ENCODE data around the gene BMX.

Gene BMX

DNA sequence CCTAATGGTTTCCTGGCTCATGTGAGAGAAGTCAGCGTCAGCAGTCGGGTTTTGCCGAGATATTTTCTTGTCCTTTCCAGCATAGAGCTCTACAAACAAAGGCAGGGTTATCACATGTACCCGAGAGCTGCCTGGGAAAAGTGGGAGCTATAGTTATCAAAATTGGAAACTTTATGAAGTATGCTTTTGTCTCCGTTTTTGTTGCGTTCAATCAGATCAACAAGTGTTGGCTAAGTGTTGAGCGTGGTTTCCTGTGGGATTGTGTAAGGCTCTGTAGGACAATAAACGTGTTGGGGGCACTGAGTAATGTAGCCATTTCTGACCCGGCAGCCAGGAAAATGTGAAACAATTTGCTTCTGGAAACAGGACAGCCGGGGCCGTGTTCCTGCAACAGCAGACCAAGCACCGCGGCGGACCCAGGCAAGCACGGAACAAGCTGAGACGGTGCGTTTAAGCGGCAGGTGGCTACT lies at the start of gene BMX:
Gene BMX (plus strand): TSS at position 311 of the 470 bp plus-strand sequence. CDS start 7,547 bp downstream, outside the sequence.
- DNase-seq (ENCODE audit: low read depth, low spot score) = no peak

DNA sequence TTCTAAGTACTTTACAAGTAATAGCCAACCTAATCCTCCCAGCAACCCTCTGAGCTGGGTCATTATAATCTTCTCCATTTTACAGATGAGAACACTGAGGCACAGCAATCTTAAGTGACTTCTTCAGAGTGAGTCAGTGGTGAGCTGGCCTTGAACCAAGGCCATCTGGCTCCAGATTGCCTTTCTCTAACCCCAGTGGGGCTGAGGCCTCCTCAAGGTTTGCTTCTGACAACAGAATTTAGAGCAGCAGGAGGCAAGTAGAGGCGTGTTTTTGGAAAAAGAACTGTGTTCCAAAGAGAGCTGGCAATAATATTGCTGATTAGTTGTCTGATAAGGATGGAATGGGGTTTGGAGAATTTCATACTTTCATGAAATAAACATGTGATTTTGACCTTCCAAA lies 48.7 kb upstream of the BMX start:
- no peak for DNase-seq (ENCODE audit: low read depth, low spot score)

DNA sequence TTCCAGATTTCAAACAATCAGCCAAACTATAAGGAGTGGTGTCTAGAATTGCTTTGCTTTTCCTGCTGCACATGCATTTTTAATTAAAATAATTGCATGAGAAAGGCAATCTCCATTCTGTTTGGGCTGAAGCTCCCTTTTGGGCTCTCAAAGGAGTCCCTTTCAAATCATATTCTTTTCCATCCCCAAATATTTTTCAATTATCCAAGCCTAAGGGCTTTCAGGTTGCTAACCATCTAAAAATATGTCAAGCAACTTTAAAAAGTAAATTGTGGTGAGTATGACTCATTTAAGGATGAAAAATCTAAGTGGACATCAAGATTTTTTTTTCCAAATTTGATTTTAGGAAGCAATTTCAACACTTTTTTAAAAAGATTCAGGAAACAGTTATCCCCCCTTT lies 35.9 kb upstream of the BMX start:
- no peak for DNase-seq (ENCODE audit: low read depth, low spot score)

DNA sequence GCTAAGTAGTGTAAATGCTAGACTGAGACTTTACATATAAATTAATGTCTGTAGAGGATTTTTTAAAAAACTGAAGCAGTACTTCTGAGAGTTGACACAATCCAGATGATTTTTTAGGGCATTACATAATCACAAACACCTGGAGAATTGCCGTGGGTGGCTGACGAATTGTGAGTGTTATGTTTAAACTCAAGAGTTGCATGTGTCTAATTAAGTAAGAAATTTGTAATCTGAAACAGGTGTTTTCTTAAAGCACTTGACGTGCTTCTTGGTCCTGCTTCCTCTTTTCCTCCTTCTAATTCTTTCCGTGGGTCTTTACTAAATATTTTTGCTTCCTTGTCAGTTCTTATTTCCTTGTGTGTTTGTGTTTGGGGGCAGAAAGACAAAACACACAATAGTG lies 35.3 kb upstream of the BMX start:
- no peak for DNase-seq (ENCODE audit: low read depth, low spot score)

DNA sequence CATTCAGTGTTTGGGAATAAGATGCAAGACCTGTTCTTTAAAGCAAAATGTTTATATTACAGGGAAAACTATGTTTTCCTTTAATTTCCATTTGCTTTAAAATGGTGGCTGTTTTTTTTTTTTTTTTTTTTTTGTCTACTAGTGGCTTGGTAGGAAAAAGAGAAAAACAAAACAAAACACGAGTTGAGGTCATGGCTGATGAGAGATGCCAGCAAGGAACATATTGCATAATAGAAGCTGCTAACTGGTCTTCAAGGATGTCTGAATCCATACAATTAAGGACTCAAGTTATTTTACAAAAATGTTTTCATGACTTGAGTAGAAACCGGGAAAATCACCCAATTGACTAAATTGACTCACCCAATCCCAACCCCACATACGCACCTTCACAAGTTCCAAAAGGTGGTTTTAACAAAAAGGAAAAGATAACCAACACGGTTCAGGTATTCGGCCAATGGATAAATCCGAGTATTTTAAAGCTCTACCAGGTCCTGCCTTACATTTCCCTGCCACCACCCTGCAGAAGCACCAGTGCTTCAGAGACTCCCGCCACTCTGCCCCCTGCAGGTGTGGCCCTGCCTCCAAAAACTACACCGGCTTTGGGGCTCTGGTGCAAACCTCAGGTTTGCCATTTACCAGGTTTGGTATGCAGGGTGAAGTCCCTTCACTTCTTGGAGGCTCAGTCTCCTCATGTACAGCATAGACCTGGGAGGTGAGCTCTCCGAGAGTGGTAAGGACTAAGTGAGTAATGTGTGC lies 34.5 kb upstream of the BMX start:
- no peak for DNase-seq (ENCODE audit: low read depth, low spot score)

DNA sequence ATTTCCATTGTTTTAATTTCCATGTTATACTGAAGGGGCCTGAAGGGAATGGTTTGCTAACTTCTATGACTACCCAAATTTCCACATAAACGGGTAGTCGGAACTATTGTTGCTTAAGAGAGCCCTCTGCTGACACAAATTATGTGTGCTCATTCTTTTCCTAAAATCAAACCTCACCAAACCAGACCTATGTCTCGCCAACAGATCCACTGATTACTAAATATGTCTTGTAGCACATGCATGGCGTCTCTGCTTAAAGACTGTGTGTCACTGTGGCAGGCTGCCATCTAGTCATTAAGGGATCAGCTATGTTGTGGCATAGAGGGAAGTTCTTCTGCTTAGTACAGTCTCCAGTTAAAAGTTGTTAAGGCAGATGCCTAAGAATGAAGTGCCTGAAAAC lies 32.6 kb upstream of the BMX start:
- DNase-seq (ENCODE audit: low read depth, low spot score) = no peak

DNA sequence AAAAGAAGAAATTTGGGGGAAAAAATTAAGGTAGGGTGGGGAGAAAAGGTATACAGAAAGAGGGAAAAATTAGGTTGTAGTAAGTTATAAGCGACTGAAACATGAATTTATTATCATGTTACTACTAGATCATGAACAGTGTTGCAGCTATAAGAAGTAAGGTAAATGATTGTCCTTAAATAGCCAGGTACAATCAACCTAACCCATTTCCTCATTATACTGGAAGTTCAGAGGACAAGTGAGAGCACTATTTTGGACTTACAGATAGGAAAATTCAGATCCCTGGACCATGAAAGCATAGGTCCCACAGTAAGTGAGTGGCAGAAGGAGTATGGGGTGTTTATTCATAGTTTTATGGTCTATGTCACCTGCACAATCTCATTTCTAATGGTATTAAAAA lies 31.0 kb upstream of the BMX start:
- DNase-seq (ENCODE audit: low read depth, low spot score) = no peak

DNA sequence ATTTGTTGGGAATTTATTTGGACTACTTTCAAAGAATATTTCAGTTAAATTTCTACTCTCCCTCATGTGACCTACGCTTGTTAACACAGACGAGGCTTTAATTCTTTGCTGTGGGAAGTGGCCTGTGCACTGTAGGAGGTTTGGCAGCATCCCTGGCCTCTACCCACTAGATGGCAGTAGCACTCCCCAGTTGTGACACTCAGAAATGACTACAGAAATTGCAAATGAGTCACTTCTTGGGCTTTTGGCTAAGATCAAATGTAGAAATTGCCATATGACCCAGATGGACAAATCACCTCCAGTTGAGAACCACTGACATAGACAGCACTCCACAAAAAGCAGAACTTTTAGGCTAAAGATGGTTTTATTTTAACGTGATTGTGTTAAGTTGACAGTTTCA lies 29.6 kb upstream of the BMX start:
- DNase-seq (ENCODE audit: low read depth, low spot score) = peak; percentile 20

DNA sequence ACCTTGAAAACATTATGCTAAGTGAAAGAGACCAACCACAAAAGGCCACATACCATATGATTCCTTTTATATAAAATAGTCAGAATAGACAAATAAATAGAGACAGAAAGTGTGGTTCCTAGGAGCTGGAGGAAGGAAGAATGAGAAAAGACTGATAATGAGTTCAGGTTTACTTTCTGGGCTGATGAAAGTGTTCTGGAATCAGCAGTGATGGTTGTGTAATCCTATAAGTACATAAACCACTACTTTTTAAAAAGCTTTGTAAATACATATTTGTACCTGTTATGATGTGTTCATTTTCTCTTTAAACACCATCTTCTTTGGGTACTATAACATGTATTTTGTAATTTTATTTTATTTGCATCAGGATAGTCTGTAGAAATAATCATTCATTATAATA lies 28.1 kb upstream of the BMX start:
- no peak for DNase-seq (ENCODE audit: low read depth, low spot score)

DNA sequence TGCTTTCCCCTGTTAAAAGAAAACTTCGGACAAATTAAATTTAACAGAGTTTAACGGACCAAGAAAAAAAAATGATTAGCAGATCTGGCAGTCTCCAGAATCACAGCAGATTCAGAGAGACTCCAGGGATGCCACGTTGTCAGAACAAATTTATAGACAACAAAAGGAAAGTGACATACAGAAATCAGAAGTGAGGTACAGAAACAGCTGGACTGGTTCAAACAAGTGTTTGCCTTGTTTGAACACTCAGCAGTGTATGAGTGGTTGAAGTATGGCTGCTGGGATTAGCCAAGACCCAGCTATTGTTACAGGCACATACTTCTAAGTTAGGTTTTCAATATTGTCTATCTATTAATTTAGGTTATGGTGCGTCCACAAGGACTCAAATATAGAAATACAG lies 26.6 kb upstream of the BMX start:
- no peak for DNase-seq (ENCODE audit: low read depth, low spot score)

DNA sequence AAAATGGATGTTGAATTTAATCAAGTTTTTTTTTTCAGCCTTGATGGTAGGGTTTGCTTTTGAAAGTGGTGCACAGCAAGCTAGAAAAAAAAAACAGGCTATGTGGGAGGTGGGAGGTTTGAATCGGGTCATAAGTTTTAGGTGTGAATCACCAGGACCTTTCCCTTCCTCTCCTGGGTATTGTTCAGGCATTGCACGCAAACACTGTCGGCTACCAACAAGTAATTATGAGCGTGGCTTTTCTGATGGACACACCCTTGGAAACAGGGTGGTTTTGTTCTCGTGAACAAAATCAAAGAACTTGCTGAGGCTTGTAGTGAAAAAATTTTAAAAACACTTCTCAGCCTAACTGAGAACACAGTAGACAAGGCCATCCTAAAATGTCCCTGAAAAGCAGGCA lies 25.6 kb upstream of the BMX start:
- DNase-seq (ENCODE audit: low read depth, low spot score) = no peak

DNA sequence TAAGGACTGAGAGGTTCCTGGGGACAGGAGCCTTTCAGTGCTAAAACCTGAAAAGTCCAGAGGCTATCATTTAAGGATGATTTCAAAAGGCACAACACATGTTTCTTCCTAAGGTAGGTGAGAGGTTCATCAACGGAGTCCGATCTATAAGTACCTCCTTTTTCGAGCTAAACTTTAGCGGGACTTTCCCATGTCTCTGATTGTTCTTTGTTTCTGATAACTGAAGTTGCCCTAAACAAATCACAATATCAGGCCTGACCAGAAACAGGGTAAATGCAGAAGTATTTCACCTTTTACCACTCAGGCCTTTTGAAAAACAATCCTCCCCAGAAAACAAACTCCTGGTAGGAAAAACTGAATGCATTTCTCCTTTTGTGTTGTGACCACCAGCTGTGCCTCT lies 25.1 kb upstream of the BMX start:
- DNase-seq (ENCODE audit: low read depth, low spot score) = no peak

DNA sequence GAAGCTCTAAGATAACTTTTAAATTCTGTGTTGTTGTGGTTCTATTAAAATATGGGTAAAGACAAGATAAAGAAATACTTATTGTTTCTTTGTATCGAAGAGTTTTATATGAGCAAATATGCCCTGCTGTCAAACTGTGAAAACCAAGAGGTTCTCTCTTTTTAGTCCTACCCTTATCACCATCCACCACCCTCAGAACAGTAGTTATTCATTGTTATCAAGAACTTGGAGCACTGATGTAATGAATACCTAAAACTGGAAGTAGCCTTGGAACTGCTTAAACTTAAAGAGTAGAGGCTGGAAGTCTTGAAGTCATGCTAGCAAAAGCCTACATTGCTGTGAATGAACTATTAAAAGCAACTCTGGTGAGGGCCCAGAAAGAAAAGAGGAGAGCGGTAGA lies 16.7 kb upstream of the BMX start:
- no peak for DNase-seq (ENCODE audit: low read depth, low spot score)

DNA sequence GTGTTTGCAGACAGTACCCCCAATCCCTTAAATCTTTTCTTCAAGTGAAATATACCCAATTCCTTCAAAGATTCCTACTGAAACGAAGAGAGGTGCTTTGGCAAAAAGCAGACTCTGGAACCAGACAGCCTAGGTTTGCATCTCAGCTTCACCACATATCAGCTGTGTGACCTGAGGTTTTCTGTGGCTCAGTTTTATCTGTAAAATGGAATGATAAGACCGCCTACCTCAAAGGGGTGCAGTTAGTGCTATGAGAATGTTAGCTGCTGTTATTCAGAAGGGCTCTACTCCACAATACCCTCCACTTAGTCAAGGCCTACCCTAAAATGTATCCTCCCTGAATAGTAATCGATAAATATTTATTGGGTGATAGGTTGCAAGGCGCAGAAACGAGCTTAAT lies 8.1 kb upstream of the BMX start:
- DNase-seq (ENCODE audit: low read depth, low spot score) = no peak

DNA sequence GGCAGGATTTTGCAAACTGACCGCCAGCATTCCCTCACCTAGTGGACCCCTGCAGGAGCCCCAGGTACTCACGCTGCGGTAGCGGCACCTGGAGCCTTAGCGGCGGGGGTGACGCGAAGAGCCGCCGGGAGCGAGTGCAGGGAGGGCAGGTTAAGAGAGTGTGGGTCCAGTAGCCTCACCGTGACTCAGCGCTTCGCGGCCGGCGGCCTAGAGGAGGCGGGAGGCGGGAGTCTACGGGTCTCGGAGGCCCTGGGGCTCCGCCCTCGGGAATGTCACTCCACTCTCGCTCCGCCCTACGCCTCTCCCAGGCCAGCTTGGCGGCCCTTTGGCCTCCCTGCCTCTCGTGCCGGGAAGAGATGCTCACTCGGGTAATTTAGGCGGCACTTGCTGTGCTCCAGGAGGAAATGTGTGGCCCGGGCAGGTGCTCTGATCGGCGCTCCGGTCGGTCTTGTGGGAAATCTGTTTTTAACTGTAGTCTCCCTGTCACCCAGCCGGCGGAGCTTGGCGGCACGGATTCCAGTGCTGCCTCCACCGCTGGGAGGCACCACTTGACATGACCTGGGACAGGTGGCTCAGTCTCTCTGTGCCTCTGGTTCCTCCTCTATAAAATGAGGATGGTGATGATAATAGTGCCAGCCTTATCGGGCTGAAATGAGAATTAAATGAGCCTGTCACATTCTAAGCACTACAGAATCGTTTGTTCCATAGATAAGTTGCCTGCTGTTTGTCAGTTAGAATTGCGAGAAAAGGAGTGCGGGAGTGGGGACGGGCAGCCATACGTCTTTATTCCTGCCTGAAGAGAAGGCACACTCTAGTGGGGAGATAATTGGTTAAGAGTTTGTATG lies 7.3 kb upstream of the BMX start, which contains the start of gene PIR:
Gene PIR (minus strand): TSS at position 216 of the 845 bp plus-strand sequence. CDS start 2,076 bp downstream, outside the sequence.
- no peak for DNase-seq (ENCODE audit: low read depth, low spot score)

DNA sequence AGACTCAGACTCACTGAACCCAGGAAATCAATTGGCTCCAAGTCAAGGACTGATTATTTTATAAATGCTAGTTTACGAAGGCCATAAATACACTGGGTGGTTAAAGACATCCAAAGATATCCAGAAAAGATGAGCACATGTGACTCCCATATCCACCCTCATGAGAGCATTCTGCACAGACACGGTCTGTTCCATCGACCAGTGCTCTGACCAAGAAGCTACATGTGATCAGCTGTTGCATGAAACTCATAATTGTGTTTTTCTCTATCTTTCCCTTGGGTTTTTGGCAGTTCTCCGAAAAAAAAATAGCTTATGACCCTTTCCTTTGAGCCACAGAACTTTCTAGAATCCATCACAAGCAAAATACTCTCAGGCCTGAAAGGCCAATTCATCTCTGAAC lies 4.8 kb upstream of the BMX start:
- DNase-seq (ENCODE audit: low read depth, low spot score) = no peak

DNA sequence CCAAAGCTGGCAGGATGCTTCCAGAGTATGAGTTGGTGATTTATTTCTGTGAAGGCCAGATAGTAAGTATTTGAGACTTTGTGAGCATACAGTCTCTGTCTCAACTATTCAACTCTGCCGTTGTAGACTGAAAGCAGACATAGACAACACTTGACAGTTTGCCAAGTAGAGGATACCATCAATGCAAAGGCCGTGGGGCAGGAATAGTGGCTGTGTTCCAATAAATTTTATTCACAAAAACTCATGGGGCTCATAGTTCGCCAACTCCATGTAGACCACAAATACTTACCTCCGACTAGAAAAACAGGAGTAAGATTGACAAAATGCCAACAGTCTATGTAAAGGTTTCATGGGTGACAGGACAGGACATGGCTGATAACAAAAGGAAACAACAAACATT lies 3.8 kb upstream of the BMX start:
- no peak for DNase-seq (ENCODE audit: low read depth, low spot score)

DNA sequence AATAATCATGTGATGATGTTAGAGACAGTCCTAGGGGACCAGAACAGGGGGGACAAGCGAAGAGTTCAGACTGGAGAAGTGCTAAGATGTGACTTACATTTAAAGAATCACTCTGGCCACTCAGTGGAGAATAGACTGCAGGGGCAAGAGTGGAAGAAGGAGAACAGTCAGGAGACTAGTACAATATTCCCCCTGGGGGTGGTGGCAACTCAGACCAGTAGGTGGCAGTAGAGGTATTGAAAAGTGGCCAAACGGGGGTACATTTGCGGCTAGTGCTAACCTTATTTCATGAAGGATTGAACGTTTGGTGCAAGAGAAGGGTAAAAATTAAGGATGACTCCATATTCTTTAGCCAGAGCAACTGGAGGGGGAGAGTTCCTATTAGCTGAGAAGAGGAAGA lies 2.7 kb upstream of the BMX start:
- no peak for DNase-seq (ENCODE audit: low read depth, low spot score)

DNA sequence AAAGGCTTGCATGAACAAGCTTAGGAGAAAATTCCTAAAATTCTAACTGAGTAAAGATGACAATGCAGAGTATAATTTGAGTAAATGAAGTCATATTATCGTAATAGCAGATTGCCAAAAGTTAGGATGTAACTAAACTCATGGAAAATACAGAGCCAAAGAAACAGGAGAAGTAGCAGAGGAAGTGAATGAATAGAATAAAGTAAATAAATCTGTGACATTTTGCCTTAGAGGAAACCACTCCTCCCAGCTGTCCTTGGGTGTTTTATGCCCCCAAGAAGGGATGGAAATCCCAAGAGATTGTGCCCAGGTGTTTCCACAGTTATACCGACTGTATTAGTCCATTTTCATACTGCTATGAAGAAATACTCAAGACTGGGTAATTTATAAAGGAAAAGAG lies 1.9 kb upstream of the BMX start:
- no peak for DNase-seq (ENCODE audit: low read depth, low spot score)

DNA sequence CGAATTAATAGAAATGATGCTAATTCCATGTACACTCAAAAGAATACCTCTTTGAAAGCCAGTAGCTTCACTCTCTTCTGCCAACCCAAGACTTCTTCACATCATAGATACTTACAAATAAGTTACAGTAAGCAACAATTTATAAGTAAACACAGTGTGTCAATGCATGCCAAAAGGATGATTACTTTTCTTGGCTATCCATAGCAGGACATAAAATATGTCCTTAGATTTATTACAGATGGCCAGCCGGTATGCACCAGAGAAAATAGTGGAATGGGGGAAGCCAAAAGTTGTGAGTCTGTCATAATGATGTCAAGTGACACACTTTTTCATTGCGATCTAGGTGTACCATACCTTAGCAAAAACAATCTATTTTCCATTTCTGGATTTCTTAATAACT lies 631 bp upstream of the BMX start:
- no peak for DNase-seq (ENCODE audit: low read depth, low spot score)

DNA sequence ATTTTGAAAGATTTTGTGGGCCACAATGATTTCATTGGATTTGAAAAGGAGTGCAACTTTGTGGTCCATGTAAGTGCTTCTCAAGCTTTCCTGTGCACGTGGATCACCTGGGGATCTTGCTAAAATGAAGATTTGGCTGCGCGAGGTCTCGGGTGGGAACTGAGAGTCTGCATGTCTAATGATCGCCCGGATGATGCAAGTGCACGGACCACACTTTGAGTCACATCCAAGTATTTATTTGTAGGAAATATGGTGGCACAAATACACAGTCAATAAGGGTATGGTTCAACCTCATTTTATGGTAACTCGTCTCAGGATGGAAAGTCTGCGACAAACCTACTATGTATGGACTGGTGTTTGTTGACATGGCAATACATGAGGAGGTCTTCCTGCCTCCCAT lies 899 bp downstream of the BMX start:
- no peak for DNase-seq (ENCODE audit: low read depth, low spot score)

DNA sequence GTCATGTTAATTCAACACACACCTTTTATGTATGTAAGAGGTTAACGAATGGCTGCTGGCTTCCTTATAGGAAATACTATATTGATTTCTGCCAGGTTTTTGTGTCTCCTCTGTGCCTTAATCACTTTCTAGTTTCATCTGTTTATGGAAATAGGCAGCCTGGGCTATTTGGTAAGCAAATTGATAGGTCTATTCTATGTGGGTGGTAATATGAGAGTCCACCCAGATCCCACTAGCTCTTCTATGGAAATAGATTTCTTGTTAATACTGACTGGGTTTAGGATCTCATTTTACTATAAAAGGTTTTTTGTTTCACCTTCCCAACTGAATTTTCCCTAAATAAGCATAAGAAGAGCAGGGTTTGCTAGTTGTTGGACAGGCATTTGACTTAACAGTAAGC lies 4.1 kb downstream of the BMX start:
- DNase-seq (ENCODE audit: low read depth, low spot score) = no peak

DNA sequence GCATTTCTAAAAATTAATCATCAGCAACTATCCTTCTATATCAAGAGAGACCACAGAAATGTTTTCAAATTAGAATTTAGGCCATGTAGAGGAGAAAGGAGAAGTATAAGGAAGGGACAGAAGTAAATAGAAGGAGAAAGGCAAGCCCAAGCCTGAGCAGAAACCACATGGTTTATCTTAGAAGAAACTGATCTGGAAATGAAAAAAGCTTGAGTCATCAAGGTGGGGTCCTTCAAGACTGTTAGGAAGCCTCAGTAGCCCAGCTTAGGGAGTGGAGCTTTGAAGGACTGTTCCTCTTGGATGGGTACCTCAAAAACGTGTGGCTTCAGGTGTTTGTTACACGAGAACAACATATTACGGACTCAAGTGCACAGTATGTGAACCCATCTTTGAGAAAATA lies 4.5 kb downstream of the BMX start:
- no peak for DNase-seq (ENCODE audit: low read depth, low spot score)
